Mesenchymal stem cell (in vitro differentiated cells and primary cell): Measurements from ENCODE around the gene METAP1D.

Experiments
- DNase-seq: peaks from one replicate; pipeline ENCODE4 v3.0.0-alpha.2; 2013
- H2AFZ ChIP-seq: one replicate; pipeline ENCODE4 v1.6.1; 2013; ENCODE audit warnings: low read depth, mild to moderate bottlenecking, control low read depth, inconsistent platforms, low read length, moderate library complexity
- H2AK5ac ChIP-seq: 2 replicates; pipeline ENCODE4 v1.6.1; 2013; ENCODE audit warnings: low read length, moderate library complexity, mild to moderate bottlenecking, inconsistent platforms; ENCODE audit not compliant: severe bottlenecking
- H2BK120ac ChIP-seq: one replicate; pipeline ENCODE4 v1.6.1; 2013; ENCODE audit warnings: low read depth, mild to moderate bottlenecking, inconsistent platforms, low read length, moderate library complexity
- H2BK12ac ChIP-seq, 2 experiments: one replicate each; pipeline ENCODE4 v1.6.1; 2013; ENCODE audit warnings: inconsistent platforms in 2 of 2, low read length in 2 of 2, mild to moderate bottlenecking in 2 of 2, moderate library complexity in 2 of 2, control low read depth in 1 of 2
- H2BK15ac ChIP-seq: one replicate; pipeline ENCODE4 v1.6.1; 2013; ENCODE audit warnings: mild to moderate bottlenecking, low read depth, inconsistent platforms; ENCODE audit not compliant: poor library complexity, severe bottlenecking
- H2BK5ac ChIP-seq: 2 replicates; pipeline ENCODE4 v1.6.1; 2013; ENCODE audit warnings: low read depth, mild to moderate bottlenecking, low read length, control low read depth, inconsistent platforms; ENCODE audit not compliant: poor library complexity, severe bottlenecking
- H3K14ac ChIP-seq, 2 experiments: one replicate each; pipeline ENCODE4 v1.6.1; 2013; ENCODE audit warnings: inconsistent platforms in 2 of 2, low read length in 2 of 2, control low read depth in 1 of 2, mild to moderate bottlenecking in 1 of 2, moderate library complexity in 1 of 2
- H3K18ac ChIP-seq, 2 experiments: one replicate each; pipeline ENCODE4 v1.6.1; 2013; ENCODE audit warnings: inconsistent platforms in 2 of 2, low read length in 2 of 2, control low read depth in 1 of 2, low read depth in 1 of 2, mild to moderate bottlenecking in 1 of 2
- H3K23ac ChIP-seq, 2 experiments: one replicate each; pipeline ENCODE4 v1.6.1; 2013; ENCODE audit warnings: inconsistent platforms in 2 of 2, low read length in 2 of 2, mild to moderate bottlenecking in 2 of 2, moderate library complexity in 2 of 2, control low read depth in 1 of 2
- H3K27ac ChIP-seq: 2 replicates; pipeline ENCODE4 v1.5.1; 2013; ENCODE audit warnings: mild to moderate bottlenecking, moderate library complexity, low read length, control low read depth, inconsistent platforms; ENCODE audit not compliant: poor library complexity, severe bottlenecking
- H3K27me3 ChIP-seq, 2 experiments: 2 replicates each; pipeline versions ENCODE4 v1.6.1 to v1.7.0; 2013; ENCODE audit warnings: low read length in 2 of 2, mild to moderate bottlenecking in 2 of 2, moderate library complexity in 2 of 2, control low read depth in 1 of 2, inconsistent platforms in 1 of 2; ENCODE audit not compliant: control insufficient read depth in 1 of 2, insufficient read depth in 1 of 2
- H3K36me3 ChIP-seq, 2 experiments: 2 replicates each; pipeline versions ENCODE4 v1.6.1 to v1.7.0; 2013; ENCODE audit warnings: low read length in 2 of 2, control low read depth in 1 of 2, inconsistent platforms in 1 of 2, low read depth in 1 of 2, mild to moderate bottlenecking in 1 of 2; ENCODE audit not compliant: insufficient read depth in 2 of 2, control insufficient read depth in 1 of 2
- H3K4ac ChIP-seq, 2 experiments: one replicate each; pipeline ENCODE4 v1.6.1; 2013; ENCODE audit warnings: inconsistent platforms in 2 of 2, low read length in 2 of 2, mild to moderate bottlenecking in 2 of 2, moderate library complexity in 2 of 2, control low read depth in 1 of 2, low read depth in 1 of 2
- H3K4me1 ChIP-seq: 2 replicates; pipeline ENCODE4 v1.6.1; 2013; ENCODE audit warnings: low read depth, low read length, control low read depth; ENCODE audit not compliant: control insufficient read depth, insufficient read depth
- H3K4me2 ChIP-seq: 2 replicates; pipeline ENCODE4 v1.6.1; 2013; ENCODE audit warnings: low read length, mild to moderate bottlenecking, inconsistent platforms; ENCODE audit not compliant: poor library complexity, severe bottlenecking
- H3K4me3 ChIP-seq, 2 experiments: 2 replicates each; pipeline versions ENCODE4 v1.5.1 to v1.7.0; 2013; ENCODE audit warnings: low read length in 2 of 2, mild to moderate bottlenecking in 2 of 2, control low read depth in 1 of 2, low read depth in 1 of 2; ENCODE audit not compliant: insufficient read depth in 1 of 2
- H3K79me1 ChIP-seq: replicated peaks from 2 replicates; pipeline ENCODE4 v1.6.1; 2013; ENCODE audit warnings: mild to moderate bottlenecking, control low read depth, low read length, inconsistent platforms; ENCODE audit not compliant: poor library complexity, severe bottlenecking
- H3K9ac ChIP-seq: 2 replicates; pipeline ENCODE4 v1.7.0; 2013; ENCODE audit warnings: mild to moderate bottlenecking, low read length, moderate library complexity
- H3K9me3 ChIP-seq: 2 replicates; pipeline ENCODE4 v1.7.0; 2013; ENCODE audit warnings: mild to moderate bottlenecking, low read length; ENCODE audit not compliant: control insufficient read depth
- H4K8ac ChIP-seq: one replicate; pipeline ENCODE4 v1.6.1; 2013; ENCODE audit warnings: inconsistent platforms, mild to moderate bottlenecking, low read length, moderate library complexity
- H4K91ac ChIP-seq: one replicate; pipeline ENCODE4 v1.6.1; 2013; ENCODE audit warnings: mild to moderate bottlenecking, low read length, inconsistent platforms
- WGBS: methylation state at CpG from one replicate; pipeline ENCODE4 v1.1.7; 2013; ENCODE audit warnings: mixed read lengths; 5-methylcytosine and 5-hydroxymethylcytosine counted together

Gene METAP1D

DNA sequence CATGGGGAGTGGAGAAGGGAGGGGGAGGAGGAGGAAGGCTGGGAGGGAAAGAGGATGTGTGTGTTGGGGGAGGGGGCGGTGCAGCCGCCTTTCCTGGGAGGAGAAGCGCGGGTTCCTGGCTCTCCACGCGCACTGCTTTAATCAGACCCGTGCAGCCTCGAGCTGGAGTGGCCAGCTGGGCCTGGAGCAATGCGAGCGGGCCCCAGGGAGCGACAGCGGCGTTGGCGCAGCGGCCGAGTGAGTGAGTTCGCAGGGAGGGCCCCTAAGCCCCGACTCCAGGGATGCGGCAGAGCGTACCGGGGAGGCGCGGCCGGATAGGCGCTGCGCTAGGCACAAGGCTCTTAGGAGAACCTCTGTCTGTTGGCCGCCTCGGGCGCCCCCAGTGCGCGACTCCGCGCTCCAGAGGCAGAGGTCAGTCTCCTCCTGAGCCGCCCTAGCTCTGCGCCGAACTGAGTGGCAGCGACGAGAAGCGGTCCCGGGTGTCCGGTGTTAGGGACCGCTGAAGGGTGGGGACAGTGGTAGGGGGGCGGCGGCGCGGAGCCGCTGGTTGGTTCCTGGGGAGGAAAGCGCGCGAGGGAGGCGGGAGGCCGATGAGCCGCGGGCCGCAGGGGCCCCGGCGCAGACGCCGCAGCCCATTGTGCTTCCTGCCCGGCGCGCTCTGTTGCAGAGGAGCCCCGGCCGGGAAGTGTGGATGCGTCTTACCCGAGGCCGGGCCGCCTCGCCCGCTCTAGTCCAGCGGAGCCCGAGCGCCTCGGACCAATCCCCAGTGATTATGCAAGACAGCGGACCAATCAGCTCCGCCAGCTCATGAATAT, 85.1 kb downstream of the METAP1D start:
- no peak overlapping the region for H3K27ac ChIP-seq
- H3K9me3 ChIP-seq: peaks cover 11% of the 10 kb centered on the region
- no peak overlapping the region for H4K91ac ChIP-seq
- H3K9ac ChIP-seq: no peak overlapping the region
- peak overlapping the region; percentile 93 for H3K4me2 ChIP-seq
- WGBS: under 1% methylated on average over 68 of the region's 76 CpGs
- peak overlapping the region; percentile 50 to 74 for H3K4me3 ChIP-seq
- peak overlapping the region; percentile 20 for H2AFZ ChIP-seq
- H2BK15ac ChIP-seq: peak overlapping the region; percentile 39
- H2BK12ac ChIP-seq: no peak overlapping the region
- peak; percentile 93 for DNase-seq
- no peak overlapping the region for H2AK5ac ChIP-seq
- H3K23ac ChIP-seq: peak overlapping the region in 1 of 2 experiments; percentile 81
- no peak overlapping the region for H4K8ac ChIP-seq
- H3K4ac ChIP-seq: no peak overlapping the region
- peaks cover 97% of the 10 kb centered on the region in 2 experiments for H3K27me3 ChIP-seq
- peaks cover 42% of the 10 kb centered on the region for H3K4me1 ChIP-seq
- no peak overlapping the region for H2BK5ac ChIP-seq
- peak overlapping the region in 1 of 2 experiments; percentile 34 for H3K18ac ChIP-seq
- no peak overlapping the region for H2BK120ac ChIP-seq
- H3K79me1 ChIP-seq: no peaks in the 10 kb centered on the region
- H3K36me3 ChIP-seq: no peaks in the 10 kb centered on the region
- no peak overlapping the region for H3K14ac ChIP-seq

DNA sequence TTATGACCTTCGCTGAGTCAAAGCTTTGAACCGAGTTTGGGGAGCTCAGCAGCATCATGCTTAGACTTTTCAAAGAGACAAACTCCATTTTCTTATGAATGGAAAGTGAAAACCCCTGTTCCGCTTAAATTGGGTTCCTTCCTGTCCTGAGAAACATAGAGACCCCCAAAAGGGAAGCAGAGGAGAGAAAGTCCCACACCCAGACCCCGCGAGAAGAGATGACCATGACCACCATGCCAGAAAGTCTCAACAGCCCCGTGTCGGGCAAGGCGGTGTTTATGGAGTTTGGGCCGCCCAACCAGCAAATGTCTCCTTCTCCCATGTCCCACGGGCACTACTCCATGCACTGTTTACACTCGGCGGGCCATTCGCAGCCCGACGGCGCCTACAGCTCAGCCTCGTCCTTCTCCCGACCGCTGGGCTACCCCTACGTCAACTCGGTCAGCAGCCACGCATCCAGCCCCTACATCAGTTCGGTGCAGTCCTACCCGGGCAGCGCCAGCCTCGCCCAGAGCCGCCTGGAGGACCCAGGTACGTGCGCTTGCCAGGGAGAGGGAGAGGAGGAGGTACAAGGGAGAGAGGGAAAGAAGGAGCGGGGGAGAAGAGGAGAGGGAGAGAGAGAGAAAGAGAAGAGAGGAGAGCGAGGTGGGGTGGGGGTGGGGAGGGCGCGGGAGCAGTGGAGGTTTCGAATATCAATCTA, 85.9 kb downstream of the METAP1D start, which contains the start of gene DLX1:
DLX1 (plus strand) TSS at position 48 of the 700 bp plus-strand sequence; CDS start at position 219, 171 bp downstream.
- peak within 1 kb of the TSS; percentile 93 for H3K4me2 ChIP-seq
- no peak within 1 kb of the TSS for H2BK12ac ChIP-seq
- peak within 1 kb of the TSS; percentile 46 for H4K8ac ChIP-seq
- peak within 1 kb of the TSS; percentile 51 to 81 for H3K23ac ChIP-seq
- no peak within 1 kb of the TSS for H3K9ac ChIP-seq
- H3K4me3 ChIP-seq: peak within 1 kb of the TSS; percentile 50 to 74
- no peak within 1 kb of the TSS for H2BK120ac ChIP-seq
- H2BK15ac ChIP-seq: peak within 1 kb of the TSS; percentile 39
- no peak within 1 kb of the TSS for H2AK5ac ChIP-seq
- H3K18ac ChIP-seq: peak within 1 kb of the TSS in 1 of 2 experiments; percentile 34
- peaks cover 11% of the 10 kb centered on the region for H3K9me3 ChIP-seq
- H2AFZ ChIP-seq: peak within 1 kb of the TSS; percentile 20
- H2BK5ac ChIP-seq: no peak within 1 kb of the TSS
- H3K4ac ChIP-seq: no peak within 1 kb of the TSS
- H3K27ac ChIP-seq: no peak within 1 kb of the TSS
- H3K27me3 ChIP-seq: peaks cover 97% of the 10 kb centered on the region in 2 experiments
- WGBS: under 1% methylated on average over 28 of the region's 34 CpGs
- peak within 1 kb of the TSS; percentile 41 for H4K91ac ChIP-seq
- H3K36me3 ChIP-seq: no peaks in the 10 kb centered on the region
- H3K14ac ChIP-seq: peak within 1 kb of the TSS in 1 of 2 experiments; percentile 20
- peaks cover 41% of the 10 kb centered on the region for H3K4me1 ChIP-seq
- no peaks in the 10 kb centered on the region for H3K79me1 ChIP-seq
- no peak for DNase-seq

DNA sequence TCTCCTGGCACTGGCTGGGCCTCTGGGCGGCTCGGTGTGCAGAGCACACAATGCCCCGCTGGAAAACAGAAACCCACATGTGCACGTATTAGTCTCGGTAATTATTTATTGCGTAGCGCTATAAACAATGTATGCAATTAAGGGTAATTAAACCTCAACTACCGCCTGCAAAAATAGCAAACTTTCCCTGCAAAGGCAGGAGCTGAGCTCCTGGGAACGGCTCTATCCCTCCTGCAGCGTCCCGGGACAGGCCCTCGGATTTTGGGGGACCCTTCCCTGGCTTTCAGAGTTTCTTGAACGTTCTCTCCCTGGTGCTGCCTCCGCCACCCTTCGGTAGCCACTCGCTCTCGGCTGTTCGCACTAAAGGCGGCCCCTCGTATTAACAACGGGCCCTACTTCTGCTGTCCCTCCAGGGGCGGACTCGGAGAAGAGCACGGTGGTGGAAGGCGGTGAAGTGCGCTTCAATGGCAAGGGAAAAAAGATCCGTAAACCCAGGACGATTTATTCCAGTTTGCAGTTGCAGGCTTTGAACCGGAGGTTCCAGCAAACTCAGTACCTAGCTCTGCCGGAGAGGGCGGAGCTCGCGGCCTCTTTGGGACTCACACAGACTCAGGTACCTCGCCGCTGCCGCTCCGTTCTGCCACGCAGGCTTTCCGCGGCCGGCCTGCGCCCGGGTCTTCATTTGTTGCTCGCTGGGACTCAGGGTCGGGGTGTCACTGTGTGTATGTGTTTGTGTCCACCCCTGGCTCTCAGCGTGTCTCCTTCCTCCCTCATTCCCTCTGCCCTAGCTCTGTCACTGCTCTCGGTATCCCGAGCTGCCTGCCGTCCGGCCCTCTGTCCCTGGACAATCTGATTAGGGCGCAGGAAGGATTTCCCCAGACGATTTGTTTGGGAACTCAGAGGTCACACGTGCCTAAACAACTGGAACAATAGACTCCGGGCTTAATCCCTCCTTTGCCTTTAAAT, 86.8 kb downstream of the METAP1D start:
- H3K9me3 ChIP-seq: peaks cover 9% of the 10 kb centered on the region
- H2BK120ac ChIP-seq: no peak overlapping the region
- H2BK5ac ChIP-seq: no peak overlapping the region
- H3K4me2 ChIP-seq: peak overlapping the region; percentile 93
- H2BK12ac ChIP-seq: no peak overlapping the region
- no peak overlapping the region for H4K91ac ChIP-seq
- H3K14ac ChIP-seq: no peak overlapping the region
- H3K79me1 ChIP-seq: no peaks in the 10 kb centered on the region
- H2AK5ac ChIP-seq: no peak overlapping the region
- peaks cover 94 to 97% of the 10 kb centered on the region in 2 experiments for H3K27me3 ChIP-seq
- no peak overlapping the region for H3K9ac ChIP-seq
- peaks cover 34% of the 10 kb centered on the region for H3K4me1 ChIP-seq
- H3K4me3 ChIP-seq: no peak overlapping the region
- no peak overlapping the region for H3K27ac ChIP-seq
- no peak overlapping the region for H4K8ac ChIP-seq
- H2BK15ac ChIP-seq: no peak overlapping the region
- H3K36me3 ChIP-seq: no peaks in the 10 kb centered on the region
- no peak overlapping the region for H3K4ac ChIP-seq
- no peak overlapping the region for H3K18ac ChIP-seq
- no peak for DNase-seq
- H3K23ac ChIP-seq: peak overlapping the region; percentile 51 to 56
- 3% methylated on average over 41 of the region's 54 CpGs for WGBS
- no peak overlapping the region for H2AFZ ChIP-seq
